Posterior cingulate gyrus (tissue), 11 donors: ENCODE measurements around the gene HAUS3.

ENCODE experiments used
- DNase-seq, 10 donors: peaks; one replicate each; pipeline versions ENCODE4 v3.0.0 to v3.0.0-alpha.2; 2020 to 2021; ENCODE audit warnings: mixed read lengths in 3 of 10
- intact Hi-C: fragments of 100-400 bp; cut with DNase I; formaldehyde crosslinking; loops from one replicate; pipeline ENCODE4 v1.15.1; 2023

The HAUS3 gene

DNA sequence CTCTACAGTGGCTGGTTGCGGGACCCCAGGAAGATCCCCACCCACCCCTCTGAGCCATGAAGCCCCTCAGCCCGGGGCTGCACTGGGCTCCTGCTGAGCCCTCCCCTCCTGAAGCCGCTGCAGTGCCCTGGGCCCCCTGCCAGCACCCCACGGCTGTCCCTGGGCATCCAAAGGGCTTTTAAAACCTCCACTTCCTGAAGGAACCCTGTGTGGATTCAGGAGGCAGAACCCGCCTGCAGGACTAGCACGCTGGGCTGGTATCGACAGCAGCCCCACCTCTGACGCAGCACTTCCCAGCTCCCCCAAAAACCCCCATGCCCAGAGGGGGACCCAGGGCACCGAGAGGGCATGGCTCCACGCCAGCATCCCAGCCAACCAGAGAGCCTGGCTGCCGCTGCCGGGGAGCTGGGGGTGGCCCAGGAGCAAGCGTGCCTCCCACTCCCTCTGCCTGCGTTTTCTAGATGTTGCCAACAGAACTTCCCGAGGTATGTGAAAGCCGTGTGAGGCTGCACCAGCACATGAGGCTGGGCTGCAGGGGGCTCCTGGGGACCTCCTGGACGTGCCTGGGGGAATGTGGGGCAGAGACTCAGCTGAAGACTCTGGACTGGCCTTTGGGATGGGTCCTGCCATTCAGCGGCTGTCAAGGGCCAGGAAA lies 13.7 kb upstream of the HAUS3 start:
- DNase-seq: peak; percentile 16 to 89 (median 36)
- intact Hi-C loops: no loop called here

DNA sequence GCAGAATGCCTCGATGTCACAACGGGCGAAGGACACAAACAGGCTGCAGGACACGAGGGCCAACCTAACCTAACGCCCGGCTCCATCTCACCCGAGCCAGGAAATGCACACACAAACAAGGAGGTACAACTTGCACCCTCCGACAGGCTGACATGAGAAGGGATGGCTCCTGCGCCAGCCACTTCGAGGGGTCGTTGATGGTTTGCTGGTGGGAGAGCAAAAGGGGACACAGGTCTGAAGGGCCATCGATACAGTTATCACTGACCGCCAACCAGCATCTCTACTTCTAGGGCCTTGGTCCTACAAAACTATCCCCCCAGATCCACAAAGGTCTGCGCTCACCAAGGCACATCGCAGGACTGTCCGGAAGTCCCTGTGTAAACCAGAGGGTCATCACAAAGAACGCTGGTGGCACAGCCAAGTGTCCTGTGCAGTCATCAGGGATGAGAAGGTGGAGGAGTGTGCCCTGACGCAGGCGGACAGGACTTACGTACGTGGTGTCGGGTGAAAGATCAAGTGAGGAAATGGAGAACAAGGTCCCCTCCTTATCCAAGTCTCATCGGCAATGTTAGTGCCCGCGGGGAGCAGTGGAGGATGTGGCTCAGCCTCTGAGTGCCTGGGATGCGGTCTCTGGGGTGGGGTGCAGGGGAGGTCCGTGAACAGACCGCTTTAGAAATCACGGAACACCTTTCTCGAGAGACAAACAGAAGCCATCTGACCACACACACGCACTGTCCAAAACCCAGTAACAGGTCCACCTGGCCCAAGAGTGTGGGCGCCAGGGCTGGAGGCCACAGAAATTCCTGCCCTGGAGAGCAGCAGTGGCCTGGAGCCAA lies 13.0 kb upstream of the HAUS3 start:
- peak in 8 of 10 donors; percentile 6 to 74 (median 16) for DNase-seq
- intact Hi-C loops: no loop called here

DNA sequence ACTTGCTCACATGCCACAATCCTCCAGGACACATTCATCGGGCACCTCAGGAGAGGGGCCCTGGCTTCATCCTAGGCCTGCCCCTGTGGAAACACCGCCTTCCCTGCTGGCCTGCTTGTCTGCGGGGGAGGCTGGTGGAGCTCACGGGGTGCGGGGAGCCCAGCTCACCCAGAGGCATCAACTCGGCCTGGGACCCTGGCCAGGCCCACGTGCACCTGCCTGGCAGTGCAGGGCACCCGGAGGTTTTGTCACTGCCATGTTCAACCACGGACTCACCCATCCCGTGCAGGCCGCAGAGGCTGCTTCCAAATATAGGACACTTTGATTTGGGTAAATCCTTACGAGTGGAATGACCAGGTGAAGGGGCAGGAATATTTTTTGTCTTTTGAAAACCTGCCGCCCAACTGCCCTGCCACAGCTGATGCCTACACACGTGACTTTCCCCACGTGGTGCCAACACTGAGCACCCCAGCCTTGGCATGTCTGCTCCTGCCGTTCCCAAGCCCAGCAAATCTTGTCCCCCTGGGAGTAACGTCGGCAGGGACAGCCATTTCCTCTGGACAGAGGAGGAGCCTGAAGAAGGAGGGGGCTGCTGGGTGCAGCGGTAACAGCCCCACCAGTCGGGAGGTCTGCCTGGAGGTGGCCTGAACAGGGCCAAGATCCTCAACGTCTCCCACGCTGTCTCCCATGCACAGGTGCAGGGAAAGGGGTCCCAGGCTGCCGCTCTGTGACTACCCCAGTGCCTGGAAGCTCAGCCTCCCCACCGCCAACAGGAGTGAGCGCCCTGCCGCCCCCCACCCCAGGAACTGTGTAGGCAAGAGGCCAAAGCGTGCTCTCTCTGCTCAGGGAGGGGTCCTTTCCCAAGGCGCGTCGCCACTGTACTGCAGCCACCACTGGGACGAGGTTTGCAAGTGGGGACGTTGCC lies 11.5 kb upstream of the HAUS3 start:
- peak; percentile 1 to 71 (median 9) for DNase-seq
- intact Hi-C loops: no loop called here

DNA sequence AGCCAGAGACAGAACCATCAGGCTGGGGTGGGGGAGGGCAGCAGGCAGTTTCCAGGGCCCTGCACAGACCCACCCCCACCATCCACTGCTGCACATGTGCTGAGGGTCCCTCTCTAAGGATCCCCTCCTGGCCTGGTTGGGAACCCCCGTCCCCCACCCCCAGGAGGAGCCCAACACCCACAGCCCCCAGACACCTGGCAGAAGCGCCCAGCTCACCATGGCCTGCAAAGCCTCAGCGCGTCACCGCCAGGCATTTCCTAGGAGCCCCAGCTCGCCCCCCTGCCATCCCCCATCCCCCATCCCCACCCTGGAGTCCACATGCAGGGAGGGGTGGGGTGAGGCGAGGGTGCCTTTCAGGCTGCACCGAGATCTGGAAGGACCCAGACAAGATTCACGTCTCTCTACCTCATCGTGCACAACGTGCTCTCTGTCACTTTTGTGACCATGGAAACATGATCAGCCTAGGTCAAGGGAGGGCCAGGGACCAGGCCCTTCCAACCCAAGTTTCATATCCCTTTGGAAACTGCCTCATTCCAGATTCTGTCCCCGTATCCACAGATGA lies 10.7 kb upstream of the HAUS3 start:
- intact Hi-C loops: no loop called here

DNA sequence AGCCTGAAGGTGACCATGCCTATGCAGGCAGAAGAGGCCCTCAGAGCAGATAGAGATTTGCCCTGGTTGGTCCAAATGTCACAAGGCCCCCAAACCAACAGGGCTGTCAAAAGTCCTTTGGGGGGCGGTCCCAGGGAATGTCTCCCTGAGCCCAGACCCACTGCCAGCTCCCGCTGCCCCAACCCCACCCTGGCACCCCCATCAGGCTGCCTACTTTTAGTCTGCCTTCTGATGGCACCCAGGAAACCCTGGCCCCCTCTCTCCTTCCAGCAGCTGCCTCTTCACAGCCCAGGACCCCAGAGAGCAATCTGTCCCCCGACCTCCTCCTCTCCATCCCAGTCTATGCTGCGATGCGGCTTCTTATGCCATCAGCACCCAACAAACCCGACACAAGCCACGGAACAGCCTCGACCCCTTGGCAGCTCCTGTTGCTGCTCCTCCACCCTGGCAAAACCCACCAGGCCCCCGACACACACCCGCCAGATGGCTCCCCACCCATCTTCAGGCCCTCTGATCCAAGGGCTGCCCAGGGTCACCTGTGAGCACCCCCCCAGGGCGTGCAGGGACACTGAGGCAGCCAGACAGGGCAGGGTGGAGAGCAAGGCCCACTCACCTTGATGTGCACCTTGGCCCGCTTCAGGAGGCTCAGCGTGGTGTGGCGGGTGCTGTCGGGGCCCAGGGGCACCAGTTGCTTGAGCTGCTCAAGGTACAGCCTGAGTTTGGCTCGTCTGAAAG lies 10.0 kb upstream of the HAUS3 start:
- intact Hi-C loops: no loop called here
- DNase-seq: peak in 5 of 10 donors; percentile 10 to 70 (median 61)

More for the DNA sequence above, 10.7 kb upstream of the HAUS3 start:
- DNase-seq: peak in 2 of 10 donors; percentile 33 to 69

DNA sequence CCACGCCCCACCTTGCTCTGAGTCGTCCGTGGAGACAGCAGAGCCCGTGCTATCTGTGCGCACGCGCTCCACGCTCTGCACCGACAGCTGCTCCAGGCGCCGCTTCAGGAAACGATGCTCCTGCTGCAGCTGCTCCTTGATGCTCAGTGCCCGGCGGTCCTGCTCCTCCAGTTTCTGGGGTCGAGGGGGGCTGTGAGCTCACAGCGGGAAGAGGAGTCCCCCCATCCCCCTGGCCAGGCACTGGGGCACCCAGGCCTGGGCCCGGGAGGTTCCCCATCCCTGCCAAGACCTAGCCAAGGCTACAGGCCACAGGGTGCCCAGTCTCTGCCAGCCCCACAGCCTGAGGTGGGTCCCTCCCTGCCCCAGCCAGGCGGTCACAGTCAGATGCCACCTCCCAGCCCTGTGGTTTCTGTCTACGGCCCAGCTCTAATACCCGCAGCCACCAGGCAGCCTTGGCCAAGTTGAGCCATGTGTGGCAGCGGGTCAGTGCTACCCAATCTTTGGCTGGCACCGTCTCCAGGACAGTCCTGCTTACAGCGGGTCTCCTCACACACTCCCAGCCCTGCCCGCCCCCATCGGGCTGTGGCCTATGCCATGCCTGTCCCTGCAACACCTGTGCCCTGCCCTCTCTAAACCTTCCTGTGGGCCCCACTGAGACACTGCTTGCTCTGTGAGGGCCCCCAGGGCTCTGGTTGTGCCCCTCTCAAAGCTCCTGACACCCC lies 9.3 kb upstream of the HAUS3 start:
- intact Hi-C loops: no loop called here
- DNase-seq: peak; percentile 1 to 78 (median 10)

DNA sequence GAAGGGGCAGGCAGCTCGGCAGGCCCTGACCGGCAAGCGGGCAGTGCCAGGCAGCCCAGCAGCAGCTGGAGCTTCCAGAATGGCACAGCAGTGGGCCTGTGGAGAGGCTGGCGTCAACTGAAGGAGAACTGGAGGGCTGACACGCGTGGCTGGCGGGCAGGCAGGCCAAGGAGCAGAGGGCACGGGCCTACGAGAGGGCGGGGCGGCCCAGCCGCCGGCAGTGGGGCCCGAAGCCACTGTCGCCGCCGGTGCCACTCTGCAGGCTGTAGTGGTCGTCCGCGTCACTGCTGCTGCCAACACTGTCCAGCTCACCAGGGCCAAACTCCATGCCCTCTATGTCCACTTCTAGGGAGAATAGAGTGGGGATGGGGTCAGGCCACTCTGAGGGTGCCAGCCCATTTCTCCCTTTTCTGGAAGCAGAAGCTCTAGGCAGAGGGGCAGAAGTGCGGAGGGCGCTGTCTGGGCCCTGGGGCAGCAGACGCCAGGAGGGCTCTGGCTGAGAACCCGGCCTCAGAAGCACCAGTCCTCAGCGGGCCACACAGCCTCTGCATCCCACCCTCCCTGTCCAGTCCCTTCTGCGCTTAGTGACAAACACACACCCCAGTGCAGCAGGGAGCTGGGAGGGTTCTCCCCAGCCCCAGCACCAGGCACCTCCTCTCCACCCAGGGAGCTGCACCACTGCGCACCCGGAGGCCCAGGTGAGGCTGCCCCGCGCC lies 8.6 kb upstream of the HAUS3 start:
- DNase-seq: peak in 7 of 10 donors; percentile 6 to 79 (median 19)
- intact Hi-C loops: no loop called here

DNA sequence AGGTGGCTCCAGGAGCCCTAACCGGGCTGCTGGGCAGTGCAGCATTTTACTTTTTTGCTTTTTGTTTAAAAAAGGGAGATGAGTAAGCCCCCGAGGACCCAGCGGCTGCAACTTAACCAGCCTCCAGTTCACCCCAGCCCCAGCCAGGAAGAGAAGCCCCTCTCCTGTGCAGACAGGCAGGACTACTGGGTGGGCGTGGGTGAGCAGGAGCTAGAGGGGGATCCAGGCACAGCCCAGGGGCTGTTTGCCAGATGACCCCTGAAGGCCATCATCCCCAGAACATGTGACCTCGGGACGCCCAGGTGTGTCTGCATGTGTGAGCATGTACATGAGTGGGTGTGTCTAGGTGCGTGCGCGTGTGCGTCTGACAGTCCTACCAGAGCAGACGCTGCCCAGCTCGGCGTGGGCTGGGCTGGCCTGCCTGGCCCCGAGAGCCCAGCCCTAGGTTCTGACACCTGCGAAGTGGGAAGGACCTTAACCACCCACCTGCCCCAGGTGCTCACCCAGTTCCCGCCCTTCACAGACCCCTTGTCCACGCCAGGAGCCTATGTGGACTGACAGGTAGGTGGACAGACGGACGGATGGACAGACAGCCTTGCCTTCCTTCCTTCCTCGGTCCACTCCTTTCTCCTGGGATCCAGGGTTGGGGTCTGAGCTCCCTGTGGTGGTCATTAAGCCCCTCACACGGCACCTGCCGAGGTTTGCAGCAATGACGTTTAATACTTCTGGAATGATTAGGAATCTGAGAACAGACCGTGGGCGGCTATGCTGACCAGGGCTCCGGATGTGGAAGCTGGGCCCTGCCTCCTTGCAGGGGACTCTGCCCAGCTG lies 7.8 kb upstream of the HAUS3 start:
- peak in 3 of 10 donors; percentile 5 to 78 (median 70) for DNase-seq
- intact Hi-C loops: no loop called here

DNA sequence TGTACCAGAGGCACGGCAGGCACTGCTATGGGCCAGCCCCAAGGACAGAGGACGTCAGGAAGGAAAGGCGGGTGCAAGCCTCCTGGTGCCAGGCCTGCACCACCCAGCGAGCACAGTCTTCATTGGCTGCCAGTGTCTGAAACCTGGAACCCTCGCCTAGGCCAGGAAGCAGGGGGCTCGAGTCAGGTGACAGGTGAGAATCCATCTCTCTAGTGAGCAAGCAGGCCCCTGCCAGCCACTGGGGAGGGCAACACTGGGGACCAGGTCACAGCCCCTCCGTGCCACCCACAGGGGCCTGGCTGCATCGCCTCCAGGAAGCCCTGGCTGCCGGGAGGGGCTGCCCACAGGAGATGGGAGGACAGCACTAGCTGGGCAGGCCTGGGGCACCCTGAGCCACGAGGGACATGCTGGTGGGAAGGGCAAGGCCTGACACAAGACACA lies 6.9 kb upstream of the HAUS3 start:
- intact Hi-C loops: no loop called here
- peak in 5 of 10 donors; percentile 1 to 78 (median 11) for DNase-seq

DNA sequence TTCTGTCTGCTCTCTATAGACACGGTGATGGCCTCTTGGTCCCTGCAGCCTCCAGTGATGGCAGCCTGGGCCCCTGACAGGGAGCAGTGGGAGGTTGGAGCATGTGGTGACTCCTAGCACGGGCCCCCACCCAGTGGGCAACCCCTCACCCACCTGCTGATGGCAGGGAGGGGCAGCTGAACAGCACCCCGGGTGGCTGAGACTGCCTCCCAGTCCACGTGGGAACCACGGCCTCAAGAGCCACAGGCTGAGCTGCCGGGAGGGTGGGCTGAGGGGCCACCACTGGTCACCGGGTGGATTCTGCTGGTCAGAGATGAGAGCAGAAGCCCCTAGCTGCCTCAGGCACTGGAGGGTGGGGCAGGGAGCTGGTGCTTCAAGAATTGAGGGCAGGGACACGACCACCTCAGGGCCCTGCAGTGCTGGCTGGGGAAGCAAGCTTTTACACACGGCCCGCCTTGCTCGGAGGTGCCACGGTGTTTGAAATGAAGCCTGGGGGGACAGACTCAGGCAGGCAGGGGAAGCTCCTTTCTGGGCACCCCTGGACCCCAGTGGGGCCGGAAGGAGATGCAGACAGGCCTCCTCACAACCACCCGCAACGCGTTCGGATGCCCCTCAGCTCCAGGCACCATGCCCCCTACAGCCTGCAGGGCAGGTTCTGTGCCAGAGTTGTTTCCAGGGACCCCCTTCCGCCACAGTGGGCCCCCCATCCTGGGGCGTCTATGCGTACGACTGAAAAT lies 6.3 kb upstream of the HAUS3 start:
- intact Hi-C loops: no loop called here
- peak in 4 of 10 donors; percentile 6 to 69 (median 40) for DNase-seq

DNA sequence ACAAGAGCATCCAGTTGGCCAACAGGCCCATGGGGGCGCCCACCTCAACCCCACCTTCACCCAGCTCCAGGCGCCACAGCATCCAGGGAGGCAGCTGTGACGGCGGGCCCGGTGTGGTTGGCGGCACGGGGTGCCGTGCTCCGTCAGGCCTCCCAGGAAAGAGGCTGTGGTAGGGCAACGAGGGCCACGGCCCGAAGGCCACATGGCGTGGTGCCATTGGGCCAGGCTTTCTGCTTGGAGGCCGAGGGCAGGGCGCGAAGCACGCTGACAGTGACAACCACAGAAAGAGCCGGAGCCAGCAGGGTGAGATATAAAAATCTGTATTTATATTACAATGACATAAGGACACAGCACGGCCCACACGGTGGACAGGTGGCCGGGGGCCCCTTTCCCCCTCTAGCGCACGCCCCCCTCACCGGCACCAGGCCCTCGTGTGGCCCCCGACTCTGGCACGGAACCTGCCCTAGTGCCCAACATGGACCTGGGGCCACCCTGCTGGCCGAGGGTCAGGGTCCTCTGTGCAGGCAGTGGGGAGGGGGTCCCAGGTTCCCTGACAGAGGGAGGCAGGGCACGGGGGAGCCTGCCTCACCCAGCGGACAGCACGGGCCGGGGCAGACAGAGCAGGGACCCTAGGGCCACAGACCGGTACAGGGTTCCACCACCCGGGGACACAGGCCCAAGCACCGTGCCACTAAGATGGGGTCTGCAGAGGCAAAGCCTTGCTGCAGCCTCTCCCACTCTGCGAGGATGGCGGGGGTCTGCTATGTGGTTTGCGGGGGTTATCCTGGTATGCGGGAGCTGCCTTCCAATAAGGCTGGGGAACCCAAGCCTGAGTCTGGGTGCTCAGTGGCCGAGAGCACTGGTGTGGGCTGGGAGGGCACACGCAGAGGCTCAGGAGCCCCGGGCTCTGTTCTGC lies 5.5 kb upstream of the HAUS3 start:
- intact Hi-C loops: no loop called here
- DNase-seq: peak in 4 of 10 donors; percentile 8 to 86 (median 64)

DNA sequence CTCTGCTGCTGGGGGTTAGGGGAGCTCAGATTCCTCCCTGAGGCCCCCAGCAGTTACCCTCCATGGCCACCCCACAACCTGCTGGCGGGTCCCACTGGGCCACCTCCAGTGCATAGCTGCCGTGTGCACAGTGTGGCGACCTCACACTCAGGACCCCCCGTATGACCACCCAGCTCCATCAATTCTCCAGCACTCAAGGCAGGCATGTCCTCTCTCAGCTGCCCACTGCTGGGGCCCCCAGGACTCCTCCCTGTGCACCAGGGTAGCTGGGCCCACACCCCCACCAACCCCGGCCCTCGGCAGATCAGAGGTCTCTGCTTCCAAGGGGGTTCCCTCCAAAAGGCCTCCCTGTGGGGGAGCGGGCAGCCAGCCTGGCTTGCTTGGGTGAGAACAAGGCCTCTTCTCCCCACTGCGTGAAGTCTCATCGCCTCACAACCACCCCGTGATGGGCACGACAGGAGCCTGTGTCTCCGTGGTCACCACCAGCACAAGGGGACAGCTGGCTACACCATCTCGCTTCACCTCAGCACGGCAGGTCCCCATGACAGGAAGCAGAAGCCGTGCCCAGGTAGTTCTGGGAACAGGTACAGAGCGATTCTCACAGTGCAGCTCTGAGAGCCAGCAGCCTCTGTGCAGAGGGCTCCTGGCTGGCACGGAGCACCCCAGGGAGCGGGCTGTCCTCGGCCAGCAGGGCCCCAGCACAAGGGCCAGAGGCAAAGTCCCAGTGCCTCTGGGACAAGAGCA lies 4.6 kb upstream of the HAUS3 start:
- intact Hi-C loops: no loop called here
- DNase-seq: peak in 1 of 10 donors; percentile 77

DNA sequence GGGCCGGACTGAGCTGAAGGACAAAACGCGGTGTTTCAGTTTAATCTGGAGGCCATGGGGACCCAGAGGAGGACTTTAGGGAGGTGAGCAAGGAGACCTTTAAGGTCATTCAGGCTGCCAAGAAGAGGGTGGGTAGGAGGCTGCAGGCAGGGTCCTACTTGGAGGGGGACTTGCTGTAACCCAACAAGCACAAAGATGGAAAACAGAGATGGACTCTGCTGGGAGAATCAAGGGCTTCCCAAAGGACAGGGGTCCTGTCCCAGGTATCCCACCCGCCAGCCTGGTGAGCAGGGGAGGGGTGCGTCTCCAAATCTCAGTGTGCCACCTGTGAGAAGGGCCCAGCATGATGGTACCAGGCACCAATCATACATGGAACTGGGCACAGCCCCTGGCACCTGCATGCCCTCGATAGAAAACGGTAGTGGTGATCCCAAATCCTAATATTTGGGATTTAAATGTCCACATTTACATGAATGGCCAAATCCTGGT lies 3.9 kb upstream of the HAUS3 start:
- intact Hi-C loops: loop anchor here (2.0 kb wide), 1 partner anchor 13 kb away; no protein-coding TSS in a partner anchor
- DNase-seq: peak in 1 of 10 donors; percentile 38

DNA sequence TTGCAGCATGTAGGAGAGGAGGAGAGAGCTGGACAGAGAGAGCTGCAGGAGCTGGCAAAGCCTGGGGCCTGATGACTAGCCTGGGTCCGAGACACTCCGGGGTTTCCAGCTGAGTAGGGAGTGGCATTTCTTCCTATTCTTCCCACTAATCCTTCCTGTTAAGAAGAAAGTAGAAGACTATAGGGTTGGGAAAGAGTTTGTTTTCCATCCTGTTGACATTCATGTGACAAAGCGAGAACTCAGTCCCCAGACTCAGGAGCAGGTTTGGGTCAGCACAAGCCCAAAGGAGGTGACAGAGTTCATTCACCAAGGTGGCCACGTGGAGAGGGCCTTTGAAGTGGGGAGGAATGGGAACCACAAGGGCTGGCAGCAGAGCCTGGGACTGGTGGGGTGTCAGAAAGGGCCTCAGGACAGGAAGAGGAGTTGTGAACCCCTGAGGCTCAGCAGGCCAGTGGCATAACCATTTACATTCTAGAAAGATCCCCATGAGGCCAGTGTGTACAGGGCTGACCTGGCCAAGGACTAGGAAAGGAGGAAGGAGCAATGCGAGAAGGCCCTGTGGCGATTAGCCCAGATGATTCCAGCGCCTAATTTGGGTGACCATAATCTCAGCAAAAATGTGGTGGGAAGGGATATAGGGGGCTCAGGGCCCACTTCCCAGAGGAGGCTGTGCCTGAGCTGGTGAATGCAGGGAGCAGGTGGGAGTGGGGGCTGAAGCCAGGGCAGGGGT lies 3.3 kb upstream of the HAUS3 start:
- peak in 1 of 10 donors; percentile 57 for DNase-seq
- intact Hi-C loops: loop anchor here (2.0 kb wide), 1 partner anchor 14 kb away; no protein-coding TSS in a partner anchor
